H1 (cell line): ENCODE results near the gene CDC5L. TPM values are rescaled to one million over a fixed set of nuclear protein-coding genes. Genes with fewer than 3 reads are reported as not detected.

Experiments used
- CTCF ChIA-PET: fragments of 300-600 bp; sonication (Branson Sonifier 250); formaldehyde crosslinking; loops from one replicate; lab custom pipeline; 2021; ENCODE audit not compliant: partially characterized antibody; lab: Charles Lee
- POLR2A ChIA-PET: fragments of 300-600 bp; sonication (Branson Sonifier 250); formaldehyde crosslinking; loops from one replicate; lab custom pipeline; 2021; ENCODE audit warnings: inconsistent platforms; ENCODE audit not compliant: partially characterized antibody; lab: Charles Lee
- DNase-seq, 2 experiments: peaks; one replicate each; pipeline versions ENCODE4 v3.0.0 to v3.0.0-alpha.2; 2010 to 2022; ENCODE audit warnings: low spot score in 2 of 2, low read depth in 1 of 2, mixed read lengths in 1 of 2
- FAIRE-seq: peaks from 2 replicates; lab custom pipeline; 2011; peaks lifted over from hg19 to GRCh38; lab: Jason Lieb, UNC
- H2AFZ ChIP-seq: 2 replicates; pipeline ENCODE4 v1.8.1; 2012; ENCODE audit warnings: low read length, inconsistent platforms
- H2AK5ac ChIP-seq: 2 replicates; pipeline ENCODE4 v1.6.1; 2013; ENCODE audit warnings: low read depth, low read length
- H2BK120ac ChIP-seq: replicated peaks from 2 replicates; pipeline ENCODE3; 2013; ENCODE audit warnings: low read depth, low read length, inconsistent platforms
- H2BK12ac ChIP-seq: 2 replicates; pipeline ENCODE4 v1.6.1; 2013; ENCODE audit warnings: low read depth, low read length
- H2BK15ac ChIP-seq: 2 replicates; pipeline ENCODE4 v1.6.1; 2013; ENCODE audit warnings: low read length
- H2BK20ac ChIP-seq: 2 replicates; pipeline ENCODE4 v1.6.1; 2013; ENCODE audit warnings: low read length
- H2BK5ac ChIP-seq: 2 replicates; pipeline ENCODE4 v1.6.1; 2013; ENCODE audit warnings: low read depth, low read length
- H3K14ac ChIP-seq: 2 replicates; pipeline ENCODE4 v1.6.1; 2013; ENCODE audit warnings: inconsistent platforms; ENCODE audit not compliant: insufficient read length
- H3K18ac ChIP-seq: 2 replicates; pipeline ENCODE4 v1.6.1; 2013; ENCODE audit warnings: low read length; ENCODE audit errors: extremely low read depth
- H3K23ac ChIP-seq: 2 replicates; pipeline ENCODE4 v1.6.1; 2013; ENCODE audit warnings: inconsistent platforms; ENCODE audit not compliant: insufficient read length
- H3K23me2 ChIP-seq: 2 replicates; pipeline ENCODE4 v1.6.1; 2013; ENCODE audit warnings: low read depth, low read length
- H3K27ac ChIP-seq: 2 replicates; pipeline ENCODE4 v1.6.1; 2011; ENCODE audit warnings: low read depth, low read length, inconsistent platforms
- H3K27me3 ChIP-seq, 4 experiments: replicated peaks in 1 of 4; 1 replicate in 1 of 4; 2 replicates in 3 of 4; pipeline versions ENCODE4 v1.6.1 to v1.8.1; 2011 to 2013; ENCODE audit warnings: low read length in 3 of 4, mild to moderate bottlenecking in 3 of 4, inconsistent platforms in 2 of 4, mixed read lengths in 2 of 4, moderate library complexity in 1 of 4; ENCODE audit not compliant: control insufficient read depth in 3 of 4, insufficient read depth in 3 of 4; ENCODE audit errors: extremely low read depth in 1 of 4
- H3K36me3 ChIP-seq, 4 experiments: 2 replicates each; pipeline versions ENCODE4 v1.6.1 to v1.8.1; 2011 to 2013; ENCODE audit warnings: mild to moderate bottlenecking in 4 of 4, low read length in 3 of 4, moderate library complexity in 2 of 4, control low read depth in 1 of 4, inconsistent platforms in 1 of 4; ENCODE audit not compliant: insufficient read depth in 4 of 4, control insufficient read depth in 2 of 4
- H3K4ac ChIP-seq: replicated peaks from 2 replicates; pipeline ENCODE3; 2013; ENCODE audit warnings: low read length, low read depth, mixed read lengths, inconsistent platforms; ENCODE audit not compliant: insufficient read length
- H3K4me1 ChIP-seq, 4 experiments: replicated peaks in 1 of 4; 1 replicate in 1 of 4; 2 replicates in 3 of 4; pipeline versions ENCODE4 v1.6.1 to v1.8.1; 2011 to 2013; ENCODE audit warnings: low read length in 3 of 4, inconsistent platforms in 2 of 4, mixed read lengths in 1 of 4; ENCODE audit not compliant: insufficient read depth in 4 of 4, control insufficient read depth in 3 of 4
- H3K4me2 ChIP-seq, 2 experiments: 2 replicates each; pipeline versions ENCODE4 v1.6.1 to v1.8.1; 2011 to 2013; ENCODE audit warnings: low read depth in 2 of 2, low read length in 2 of 2, control low read depth in 1 of 2, inconsistent platforms in 1 of 2, mild to moderate bottlenecking in 1 of 2; ENCODE audit not compliant: insufficient read depth in 1 of 2
- H3K4me3 ChIP-seq, 4 experiments: fragments of 200-600, 300-600 bp in 1 of 4; sonication (generic), shearing (Covaris generic), sonication (Bioruptor Twin) in 1 of 4; 2 replicates each; pipeline versions ENCODE4 v1.5.1 to v1.8.1; 2011 to 2016; ENCODE audit warnings: low read length in 4 of 4, low read depth in 3 of 4, control low read depth in 2 of 4, inconsistent platforms in 2 of 4, mild to moderate bottlenecking in 2 of 4, mixed read lengths in 1 of 4, moderate library complexity in 1 of 4; ENCODE audit not compliant: insufficient read depth in 2 of 4; ENCODE audit errors: extremely low read depth in 1 of 4
- H3K56ac ChIP-seq: replicated peaks from 2 replicates; pipeline ENCODE3; 2013; ENCODE audit warnings: low read depth, mild to moderate bottlenecking, mixed read lengths, low read length, inconsistent platforms; ENCODE audit not compliant: insufficient read length
- H3K79me1 ChIP-seq: 2 replicates; pipeline ENCODE4 v1.6.1; 2013; ENCODE audit warnings: low read depth, low read length, control low read depth
- H3K79me2 ChIP-seq, 2 experiments: 2 replicates each; pipeline versions ENCODE4 v1.6.1 to v1.8.1; 2012 to 2013; ENCODE audit warnings: low read length in 2 of 2, mild to moderate bottlenecking in 2 of 2, inconsistent platforms in 1 of 2; ENCODE audit not compliant: insufficient read depth in 2 of 2, control insufficient read depth in 1 of 2
- H3K9ac ChIP-seq, 4 experiments: replicated peaks in 1 of 4; 1 replicate in 1 of 4; 2 replicates in 3 of 4; pipeline versions ENCODE4 v1.6.1 to v1.8.1; 2011 to 2013; ENCODE audit warnings: low read depth in 3 of 4, low read length in 3 of 4, control low read depth in 2 of 4, mild to moderate bottlenecking in 2 of 4, moderate library complexity in 2 of 4, inconsistent platforms in 1 of 4; ENCODE audit errors: extremely low read depth in 1 of 4
- H3K9me3 ChIP-seq, 2 experiments: 2 replicates each; pipeline versions ENCODE4 v1.6.1 to v1.8.1; 2012 to 2013; ENCODE audit warnings: mild to moderate bottlenecking in 2 of 2, moderate library complexity in 2 of 2, control low read depth in 1 of 2, inconsistent platforms in 1 of 2, low read depth in 1 of 2, low read length in 1 of 2, mixed read lengths in 1 of 2; ENCODE audit not compliant: insufficient read depth in 2 of 2
- H4K20me1 ChIP-seq, 2 experiments: replicated peaks in 1 of 2; 2 replicates each; pipeline versions ENCODE3 to v1.8.1; 2011 to 2013; ENCODE audit warnings: inconsistent platforms in 2 of 2, low read length in 2 of 2, mild to moderate bottlenecking in 1 of 2; ENCODE audit not compliant: insufficient read depth in 2 of 2, control insufficient read depth in 1 of 2
- H4K5ac ChIP-seq: 2 replicates; pipeline ENCODE4 v1.6.1; 2013; ENCODE audit warnings: low read length, low read depth, mixed read lengths, inconsistent platforms; ENCODE audit not compliant: insufficient read length
- H4K8ac ChIP-seq: 2 replicates; pipeline ENCODE4 v1.8.0; 2013; ENCODE audit warnings: mild to moderate bottlenecking, moderate library complexity, low read length, inconsistent platforms; ENCODE audit not compliant: insufficient read depth; ENCODE audit errors: extremely low read depth
- H4K91ac ChIP-seq: replicated peaks from 2 replicates; pipeline ENCODE3; 2013; ENCODE audit warnings: low read length, mixed read lengths, inconsistent platforms; ENCODE audit not compliant: insufficient read length
- ASH2L ChIP-seq: fragments of 200-600, 300-600 bp; sonication (generic); IDR thresholded peaks from one replicate; pipeline ENCODE4 v1.7.1; 2017; ENCODE audit warnings: low read length
- BACH1 ChIP-seq: IDR thresholded peaks from 2 replicates; pipeline ENCODE4 v1.6.1; 2012; ENCODE audit warnings: low read length, improper control_type of control experiment
- CBX5 ChIP-seq: fragments of 300-800, 300-1000 bp; sonication (generic); IDR thresholded peaks from 2 replicates; pipeline ENCODE4 v1.7.1; 2016; ENCODE audit warnings: antibody characterized with exemption, low read length, low read depth
- HDAC2 ChIP-seq, 2 experiments: fragments of 300-600 bp in 1 of 2; sonication (generic) in 1 of 2; IDR thresholded peaks; 2 replicates each; pipeline ENCODE4 v1.6.1; 2011 to 2012; ENCODE audit warnings: low read depth in 2 of 2, low read length in 2 of 2, mild to moderate bottlenecking in 2 of 2, moderate library complexity in 2 of 2, borderline replicate concordance in 1 of 2, inconsistent platforms in 1 of 2
- KDM4A ChIP-seq: IDR thresholded peaks from one replicate; pipeline ENCODE4 v1.7.1; 2012; ENCODE audit warnings: low read depth, mild to moderate bottlenecking, moderate library complexity, low read length, inconsistent platforms; ENCODE audit not compliant: severe bottlenecking
- KDM5A ChIP-seq: fragments of 200-600 bp; IDR thresholded peaks from 2 replicates; pipeline ENCODE4 v1.7.1; 2012; ENCODE audit warnings: mild to moderate bottlenecking, low read length, inconsistent platforms, mixed read lengths
- RAD21 ChIP-seq, 2 experiments: IDR thresholded peaks in 1 of 2; conservative IDR thresholded peaks in 1 of 2; 2 replicates each; pipeline ENCODE4 v1.6.1; 2011; ENCODE audit warnings: low read depth in 2 of 2, low read length in 2 of 2, improper control_type of control experiment in 1 of 2, inconsistent platforms in 1 of 2, mild to moderate bottlenecking in 1 of 2, moderate library complexity in 1 of 2
- SIRT6 ChIP-seq: IDR thresholded peaks from one replicate; pipeline ENCODE4 v1.7.1; 2012; ENCODE audit warnings: low read length, inconsistent platforms
- SRF ChIP-seq: IDR thresholded peaks from 2 replicates; pipeline ENCODE4 v1.6.1; 2011; ENCODE audit warnings: mild to moderate bottlenecking, low read depth, low read length, moderate library complexity
- TCF12 ChIP-seq: IDR thresholded peaks from 2 replicates; pipeline ENCODE4 v1.6.1; 2011; ENCODE audit warnings: low read depth, mild to moderate bottlenecking, low read length
- YY1 ChIP-seq: IDR thresholded peaks from 2 replicates; pipeline ENCODE4 v1.6.1; 2011; ENCODE audit warnings: low read depth, mild to moderate bottlenecking, low read length
- ZNF274 ChIP-seq: IDR thresholded peaks from 2 replicates; pipeline ENCODE4 v1.7.0; 2012; ENCODE audit warnings: low read length, borderline replicate concordance; ENCODE audit errors: extremely low read depth
- WGBS, 2 experiments: shearing (Covaris generic) in 1 of 2; methylation state at CpG; one replicate each; pipeline versions ENCODE4 v1.1.6 to v1.1.7; 2013 to 2015; ENCODE audit warnings: low lambda C conversion rate in 2 of 2, mixed read lengths in 2 of 2, inconsistent platforms in 1 of 2, low coverage in 1 of 2, missing lambda C conversion rate in 1 of 2; ENCODE audit not compliant: insufficient replicate concordance in 2 of 2, insufficient coverage in 1 of 2, insufficient read length in 1 of 2; ENCODE audit errors: extremely low coverage in 1 of 2, missing lambda C conversion rate in 1 of 2; 5-methylcytosine and 5-hydroxymethylcytosine counted together
- polyA plus RNA-seq, 7 experiments: library from polyadenylated mRNA; depleted of rRNA in 3 of 7; stranded (reverse) in 5 of 7; unstranded in 2 of 7; fragments of >200 nt in 5 of 7; fragments of 200-250 nt in 2 of 7; gene quantifications; 1 replicate in 5 of 7; 2 replicates in 1 of 7; 4 replicates in 1 of 7; pipeline versions ENCODE4 v1.2.1 to v1.2.3, GENCODE V29; 2011 to 2013; ENCODE audit warnings: missing spikeins in 2 of 7, mixed read lengths in 2 of 7
- total RNA-seq: library from RNA; stranded (reverse); fragmentation: NEBNext Ultra II Directional; extraction: Animal tissue kit (Norgen Biotek cat#: 25700); gene quantifications from 2 replicates; pipeline ENCODE4 v1.2.1, GENCODE V29; 2021

Gene CDC5L
- total and polyA plus RNA-seq, 2 of the 8 experiments (the other 6 are each of a cell fraction or from before 2014, with no cell fraction given): 8.4 to 32.8 TPM

GRCh38 chr6:44397424-44398164 is 10.1 kb downstream of the CDC5L start:
- no peak overlapping the region for H2BK20ac ChIP-seq
- no peak overlapping the region for H3K4me2 ChIP-seq
- peaks cover 24 to 76% (median 54%) of the 10 kb centered on the region in 4 experiments for H3K36me3 ChIP-seq
- H3K9me3 ChIP-seq: no peaks in the 10 kb centered on the region
- H2AFZ ChIP-seq: no peak overlapping the region
- H3K18ac ChIP-seq: no peak overlapping the region
- H4K5ac ChIP-seq: no peak overlapping the region
- no peak overlapping the region for H3K14ac ChIP-seq
- no peak overlapping the region for H2BK12ac ChIP-seq
- CTCF ChIA-PET: interaction anchor here (0.6 to 1.6 kb wide), 5 partner anchors 47 to 93 kb away, joined by 3 to 5 read pairs (median 3); no protein-coding TSS in a partner anchor
- H4K8ac ChIP-seq: no peak overlapping the region
- H3K27me3 ChIP-seq: no peaks in the 10 kb centered on the region
- no peaks in the 10 kb centered on the region for H3K23me2 ChIP-seq
- no peak overlapping the region for H3K56ac ChIP-seq
- no peak overlapping the region for H3K4ac ChIP-seq
- no peaks in the 10 kb centered on the region for H3K4me1 ChIP-seq
- H3K9ac ChIP-seq: no peak overlapping the region
- H2AK5ac ChIP-seq: no peak overlapping the region
- no peak overlapping the region for H2BK120ac ChIP-seq
- H3K79me2 ChIP-seq: peaks cover 0 to 10% of the 10 kb centered on the region in 2 experiments; a peak in 1 of 4 replicates
- H3K27ac ChIP-seq: no peak overlapping the region
- no peak overlapping the region for H4K91ac ChIP-seq
- no peak overlapping the region for H3K4me3 ChIP-seq
- H3K23ac ChIP-seq: no peak overlapping the region
- no peak for FAIRE-seq
- H2BK5ac ChIP-seq: no peak overlapping the region
- H3K79me1 ChIP-seq: no peaks in the 10 kb centered on the region
- POLR2A ChIA-PET: interaction anchor here (0.8 to 2.6 kb wide), 4 partner anchors 8 to 146 kb away, joined by 3 to 7 read pairs (median 3); partner anchors contain the start of gene CDC5L
- peaks cover 0 to 2% of the 10 kb centered on the region in 2 experiments for H4K20me1 ChIP-seq
- H2BK15ac ChIP-seq: no peak overlapping the region
- 93% methylated on average over 1 of the region's 1 CpG; no CpG with 5 or more reads in 1 of the 2 experiments for WGBS, 2 experiments
- no peak for DNase-seq
- TF ChIP-seq YY1 (no peak), CBX5 (no peak), ASH2L (no peak), SRF (no peak), SIRT6 (no peak), TCF12 (no peak), BACH1 (no peak), HDAC2 (IDR thresholded peaks at IDR 0.05; ENCODE audit: borderline replicate concordance in 1 of 2, low read depth in 2 of 2, low read length in 2 of 2) (no peak), RAD21 (IDR thresholded peaks at IDR 0.05 in 1 of 2, conservative IDR thresholded peaks at IDR 0.05 in 1 of 2; ENCODE audit: low read depth in 2 of 2, low read length in 2 of 2) (no peak), KDM5A (no peak), KDM4A (no peak), ZNF274 (no peak)
